Erythroblast (primary cell): Measurements from ENCODE around the gene NDUFV2.

Source experiments
- DNase-seq, 2 experiments: peaks; one replicate each; lab custom pipeline; 2025; lab: John Stamatoyannopoulos, UW
- GATA1 ChIP-seq: IDR thresholded peaks from 2 replicates; pipeline ENCODE4 v1.6.1; 2011; ENCODE audit warnings: low read depth, mild to moderate bottlenecking, control low read depth, low read length, moderate library complexity
- POLR2A ChIP-seq: IDR thresholded peaks from 2 replicates; pipeline ENCODE4 v1.6.1; 2011; ENCODE audit warnings: mild to moderate bottlenecking, low read length

The NDUFV2 gene

DNA sequence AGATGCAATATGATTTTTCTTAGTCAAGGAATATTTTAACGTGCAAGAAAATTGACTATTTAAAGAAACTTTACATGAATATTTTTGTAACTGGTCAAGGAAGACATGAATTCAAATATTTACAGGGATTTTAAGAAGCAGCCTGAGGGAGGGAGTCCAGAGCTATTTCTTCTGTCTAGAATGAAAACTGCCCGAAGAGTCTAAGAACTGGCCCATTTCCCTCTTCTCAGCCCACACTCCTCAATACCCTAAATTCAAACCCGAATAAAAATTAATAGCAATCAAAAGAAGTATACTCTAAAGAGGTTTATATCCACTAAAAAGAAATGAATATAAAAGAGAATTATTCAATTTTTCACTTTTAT is 6.5 kb upstream of the NDUFV2 start:
- no peak for DNase-seq
- TF ChIP-seq GATA1 (no peak), POLR2A (no peak)

DNA sequence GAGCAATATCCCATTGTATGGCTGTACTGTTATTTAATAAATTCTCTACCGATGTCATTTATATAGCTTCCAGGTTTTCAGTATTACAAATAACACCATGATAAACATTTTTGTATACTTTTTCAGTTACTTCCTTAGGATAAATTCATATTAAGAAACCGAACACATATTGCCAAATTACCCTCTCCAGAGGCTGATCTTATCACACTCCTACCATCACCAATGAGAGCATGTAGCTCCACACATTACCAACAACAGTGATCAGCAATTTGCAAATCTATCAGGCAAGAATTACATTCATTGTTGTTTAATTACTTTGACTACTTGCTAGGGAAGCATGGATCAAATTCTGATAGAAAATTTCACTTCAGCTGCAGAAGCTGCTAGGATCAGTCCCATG is 5.8 kb upstream of the NDUFV2 start:
- no peak for DNase-seq
- no peak for TF ChIP-seq GATA1
- TF ChIP-seq POLR2A, result no peak

DNA sequence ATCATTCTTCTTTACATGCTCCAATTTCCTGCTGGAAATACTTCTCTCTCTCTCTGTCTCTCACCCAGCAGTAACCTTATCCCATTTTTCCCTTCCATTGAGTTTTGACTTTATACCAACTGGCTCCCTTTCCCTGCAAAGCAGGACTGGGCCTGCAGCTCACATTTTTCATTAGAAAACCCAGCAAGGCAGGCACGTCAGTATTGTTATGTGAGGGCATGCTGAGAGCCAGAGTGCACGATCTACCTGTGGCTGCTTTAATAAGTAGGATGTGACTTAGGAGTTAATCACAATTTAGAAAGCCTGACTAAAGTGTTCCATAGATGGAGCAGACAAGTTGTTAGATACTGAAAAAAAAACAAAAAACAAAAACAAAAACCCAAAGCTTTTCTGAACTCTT is 5.2 kb upstream of the NDUFV2 start:
- TF ChIP-seq POLR2A (no peak), GATA1 (no peak)
- no peak for DNase-seq

DNA sequence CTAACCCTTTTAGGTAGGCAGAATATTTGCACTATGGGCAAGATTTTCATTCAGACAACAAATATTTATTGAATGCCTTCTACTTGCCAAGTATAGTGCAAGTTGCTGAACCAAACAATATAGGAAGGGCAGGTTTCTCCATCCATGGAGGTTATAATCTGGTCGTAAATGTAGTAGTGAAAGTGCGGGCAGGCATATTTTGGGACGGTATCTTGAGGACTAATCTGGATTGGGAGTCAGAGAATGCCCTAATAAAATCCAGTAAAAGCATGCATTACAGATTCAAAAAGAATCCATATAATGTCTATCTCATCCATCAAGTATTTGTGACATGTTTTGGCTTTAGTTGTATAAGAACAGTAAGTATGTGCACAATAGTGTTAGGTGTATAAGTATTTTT is 1.7 kb upstream of the NDUFV2 start:
- DNase-seq, result no peak
- no peak for TF ChIP-seq GATA1
- TF ChIP-seq POLR2A, result no peak

DNA sequence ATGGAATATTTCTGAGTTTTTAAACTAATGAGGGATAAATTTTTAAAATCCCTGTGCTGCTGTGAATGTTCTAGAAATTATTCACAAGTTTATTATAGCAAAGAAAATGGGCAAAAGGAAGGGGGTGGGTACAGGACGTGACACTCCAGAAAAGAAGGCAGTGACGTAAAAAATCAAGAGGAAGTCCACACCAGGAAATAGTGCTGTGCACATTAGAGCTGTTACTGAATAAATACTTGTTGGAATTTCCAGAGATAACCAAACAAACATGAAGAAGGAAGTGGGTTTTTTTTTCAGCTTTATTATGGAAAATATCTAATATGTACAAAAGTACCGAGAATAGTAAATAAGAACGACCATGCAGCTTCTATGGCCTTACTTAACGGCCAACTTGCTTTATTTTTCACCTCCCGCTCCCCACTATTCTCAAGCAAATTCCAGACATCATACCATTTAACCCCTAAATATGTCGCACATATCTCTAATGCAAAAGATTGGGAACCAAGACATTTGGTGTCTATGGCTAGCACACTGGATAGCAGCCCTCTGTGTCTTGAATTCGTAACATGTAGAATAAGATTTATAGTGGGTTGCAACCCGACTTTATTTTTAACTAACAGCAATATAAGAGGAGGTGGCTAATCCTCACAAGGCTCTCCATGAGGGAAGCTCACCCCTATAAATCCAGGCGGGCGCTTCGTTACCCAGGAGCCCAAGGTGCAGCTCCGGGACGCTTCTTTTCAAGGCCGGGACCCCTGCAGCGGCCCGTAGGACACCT is 580 bp upstream of the NDUFV2 start:
- peak; percentile 45 to 51 for DNase-seq
- TF ChIP-seq POLR2A, result peak; percentile 54
- no peak for TF ChIP-seq GATA1

DNA sequence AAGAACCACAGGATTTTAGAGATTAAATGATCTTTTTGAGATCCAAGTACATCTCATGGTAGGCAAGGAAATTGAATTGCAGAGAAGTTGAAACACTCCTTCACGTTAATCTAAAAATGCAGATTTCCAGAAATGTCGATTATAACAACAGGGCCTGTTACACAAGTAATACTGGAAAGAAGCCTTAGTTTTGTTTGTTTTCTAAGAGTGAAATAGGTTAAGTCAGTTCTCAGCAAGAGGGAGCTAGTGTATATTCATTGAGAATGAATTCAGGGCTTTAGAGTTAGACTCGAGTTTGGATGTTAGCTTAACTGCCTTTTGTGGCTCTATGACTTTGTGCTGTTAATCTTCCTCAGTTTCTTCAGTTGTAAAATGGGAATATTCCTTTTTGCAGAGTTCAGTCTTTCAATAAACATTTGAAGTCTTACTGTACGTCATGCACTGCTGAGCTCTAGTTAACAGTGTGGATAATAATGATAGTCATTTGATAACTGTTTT is 926 bp downstream of the NDUFV2 start:
- DNase-seq, result peak; percentile 62 to 74
- TF ChIP-seq POLR2A (no peak), GATA1 (no peak)

DNA sequence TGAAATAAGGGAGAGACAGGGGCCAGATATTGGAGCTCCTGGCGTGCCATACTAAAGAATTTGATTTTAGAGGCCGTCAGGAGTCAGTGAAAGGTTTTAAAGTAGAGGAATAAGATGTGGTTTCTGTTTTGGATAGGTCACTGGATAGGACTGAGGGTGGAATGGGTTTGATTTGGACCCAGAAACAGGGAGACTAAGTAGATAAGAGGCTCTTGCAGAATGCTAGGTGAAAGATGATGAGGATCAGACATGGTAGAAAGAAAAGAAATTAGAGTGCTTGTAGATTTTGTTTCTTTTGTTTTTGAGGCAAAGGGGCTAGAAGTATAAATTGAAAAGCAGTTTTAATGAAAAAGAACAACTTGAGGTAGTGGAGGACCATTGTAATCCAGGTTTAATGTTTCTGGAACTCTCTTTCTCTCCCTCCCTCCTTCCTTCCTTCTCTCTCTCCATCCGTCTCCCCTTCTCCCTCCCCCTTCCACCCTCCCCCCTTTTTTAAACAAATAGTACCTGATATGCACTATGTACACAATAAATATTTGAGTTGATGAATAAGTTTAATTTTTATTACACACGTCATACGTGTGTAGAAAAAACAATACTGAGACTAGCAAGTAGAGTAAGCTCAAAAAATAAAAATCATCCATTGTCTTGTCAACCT is 1.9 kb downstream of the NDUFV2 start:
- TF ChIP-seq GATA1 (no peak), POLR2A (no peak)

DNA sequence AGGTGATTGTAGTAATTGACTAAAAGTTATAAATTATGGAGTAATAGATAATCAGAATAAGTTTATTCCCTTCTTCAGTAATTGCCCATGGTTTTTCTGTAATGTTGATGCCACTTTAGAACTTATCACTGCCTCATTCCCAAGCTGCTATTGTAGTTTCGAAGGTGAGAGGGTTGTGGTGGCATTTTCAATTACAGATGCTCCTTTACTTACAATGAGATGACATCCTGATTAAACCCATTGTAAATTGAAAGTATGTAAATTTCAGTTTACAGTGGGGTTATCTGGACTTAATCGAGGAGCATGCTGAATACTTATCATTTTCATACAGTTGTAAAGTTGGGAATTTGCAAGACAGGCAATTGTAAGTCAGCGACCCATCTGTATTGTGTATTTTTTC is 2.9 kb downstream of the NDUFV2 start:
- TF ChIP-seq GATA1 (no peak), POLR2A (no peak)
- DNase-seq, result peak in 1 of 2 experiments; percentile 25

More for the DNA sequence above, 1.9 kb downstream of the NDUFV2 start:
- DNase-seq, result peak; percentile 67 to 68

DNA sequence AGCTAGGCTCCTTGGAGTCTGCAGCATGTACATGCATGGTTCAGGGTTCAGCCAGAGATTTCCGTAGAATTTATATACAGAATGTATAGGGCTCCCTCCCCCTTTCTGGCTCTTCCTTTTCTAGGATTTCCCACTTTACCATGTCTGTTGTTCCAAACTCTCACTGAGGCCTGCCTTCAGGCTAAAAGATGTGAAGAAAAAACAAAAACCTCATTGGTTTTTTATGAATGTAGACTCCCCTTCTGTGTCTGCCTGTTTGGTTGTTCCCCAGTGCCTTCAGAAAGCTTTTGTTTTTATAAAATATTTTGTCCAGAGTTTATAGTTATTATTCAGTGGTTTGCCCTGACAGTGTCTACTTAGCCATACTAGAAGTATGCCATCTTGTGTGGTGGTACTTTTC is 3.6 kb downstream of the NDUFV2 start:
- TF ChIP-seq POLR2A (no peak), GATA1 (no peak)
- no peak for DNase-seq

DNA sequence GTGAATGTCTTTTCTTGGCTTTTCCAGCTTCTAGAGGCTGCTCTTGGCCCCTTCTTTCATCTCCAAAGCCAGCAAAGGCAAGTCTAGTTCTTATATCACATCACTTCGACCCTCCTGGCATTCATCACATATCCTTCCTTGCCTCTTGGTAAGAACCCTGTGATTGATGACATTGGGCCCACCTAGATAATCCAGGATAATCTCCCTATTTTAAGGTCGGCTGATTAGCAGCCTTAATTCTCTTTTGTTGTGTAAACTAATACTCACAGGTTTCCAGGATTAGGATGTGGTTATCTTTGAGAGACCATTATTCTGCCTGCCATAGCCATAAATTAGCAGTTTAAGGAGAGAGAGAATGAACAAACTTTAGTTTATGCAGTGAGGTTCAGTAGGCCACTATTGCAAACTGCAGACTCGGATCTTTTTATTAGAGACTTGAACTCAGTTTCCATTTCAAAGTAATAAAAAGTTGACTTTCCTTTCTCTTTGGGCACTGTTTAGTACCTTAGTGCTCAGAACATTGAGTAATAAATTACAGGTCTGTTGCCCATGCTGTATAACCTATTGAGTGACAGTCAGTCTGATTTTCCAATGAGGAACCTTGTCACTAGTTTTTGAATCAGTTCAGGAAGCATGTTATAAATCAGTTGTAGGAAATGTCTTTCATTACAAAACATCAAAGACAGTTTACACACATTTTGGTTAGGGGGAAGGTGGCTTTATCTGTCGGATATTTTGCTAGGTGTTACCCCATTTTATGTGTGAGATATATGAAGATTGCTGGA is 4.5 kb downstream of the NDUFV2 start:
- no peak for TF ChIP-seq POLR2A
- TF ChIP-seq GATA1, result no peak
- DNase-seq, result peak in 1 of 2 experiments; percentile 30

DNA sequence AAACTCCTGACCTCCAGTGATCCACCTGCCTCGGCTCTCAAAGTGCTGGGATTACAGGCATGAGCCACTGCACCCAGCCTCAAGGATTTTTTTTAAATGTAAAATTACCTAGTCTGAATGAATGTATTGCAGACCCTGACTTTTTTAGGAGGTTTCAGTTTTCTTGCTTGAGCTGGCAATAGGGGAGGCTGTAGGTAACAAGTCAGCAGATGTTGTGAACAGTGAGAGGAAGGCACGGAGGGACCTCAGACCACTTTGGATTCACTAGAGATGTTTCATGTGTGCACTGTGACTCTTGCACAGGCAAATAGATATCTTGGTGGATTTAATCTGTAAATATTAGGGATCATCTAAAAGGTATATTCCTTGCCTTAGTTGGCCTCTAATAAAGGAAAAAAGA is 6.4 kb downstream of the NDUFV2 start:
- TF ChIP-seq GATA1 (no peak), POLR2A (no peak)
- no peak for DNase-seq

DNA sequence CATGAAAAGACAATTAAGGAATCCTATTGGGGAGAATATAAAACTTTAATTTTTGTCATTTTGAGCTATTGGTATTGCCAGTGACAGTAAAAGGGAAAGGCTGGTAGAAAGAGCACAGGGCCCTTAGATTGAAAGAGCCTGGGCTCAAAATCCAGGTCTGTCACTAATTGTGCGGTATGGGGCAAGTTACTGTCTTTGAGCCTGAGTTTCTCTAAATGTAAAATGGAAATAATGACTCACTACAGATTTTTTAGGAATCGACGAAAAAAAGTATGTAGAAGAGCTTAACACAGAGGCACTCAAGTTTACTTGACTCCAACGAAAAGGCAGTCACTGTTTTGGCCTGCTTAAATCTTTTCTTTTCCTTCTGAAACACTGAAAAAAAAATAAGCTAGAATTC is 7.0 kb downstream of the NDUFV2 start:
- DNase-seq, result no peak
- no peak for TF ChIP-seq GATA1
- TF ChIP-seq POLR2A, result no peak

DNA sequence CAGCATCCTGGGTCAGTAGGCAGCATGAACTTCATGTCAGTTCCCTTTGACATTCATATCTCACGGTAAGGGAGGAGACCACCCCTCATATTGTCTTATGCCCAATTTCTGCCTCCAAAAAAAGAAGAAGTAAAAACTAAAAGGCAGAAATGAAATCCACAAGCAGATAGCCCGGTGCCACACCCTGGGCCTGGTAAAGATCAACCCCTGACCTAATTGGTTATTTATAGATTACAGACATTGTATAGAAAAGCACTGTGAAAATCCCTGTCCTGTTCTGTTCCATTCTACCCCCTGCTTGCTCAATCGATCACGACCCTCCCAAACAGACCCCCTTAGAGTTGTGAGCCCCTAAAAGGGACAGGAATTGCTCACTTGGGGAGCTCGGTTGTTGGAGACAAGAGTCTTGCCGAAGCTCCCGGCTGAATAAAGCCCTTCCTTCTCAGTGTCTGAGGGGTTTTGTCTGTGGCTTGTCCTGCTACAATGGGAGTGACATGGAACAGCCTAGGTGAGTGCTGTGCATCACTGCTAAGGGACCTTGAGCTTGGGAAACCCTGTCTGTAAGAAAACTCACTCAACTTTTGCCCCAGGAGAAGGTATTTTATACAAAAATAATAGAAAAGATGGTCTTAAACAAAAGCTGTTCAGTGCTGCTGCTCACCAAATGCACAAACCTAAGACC is 11.1 kb downstream of the NDUFV2 start:
- DNase-seq, result peak in 1 of 2 experiments; percentile 45
- TF ChIP-seq POLR2A (no peak), GATA1 (no peak)
